Activated CD8-positive, alpha-beta memory T cell treated with anti-CD3 and anti-CD28 coated beads for 4 hours (primary cell): Measurements from ENCODE around the gene SLC39A1.
"Not testable (repeated sequence)": the region's sequence is repeated elsewhere in the genome, so short reads cannot be mapped to it uniquely, and the experiment has no call there.

ENCODE experiments used
- DNase-seq, 2 donors: peaks; one replicate each; pipeline ENCODE4 v3.0.0-alpha.2; 2020; ENCODE audit warnings: low read depth in 2 of 2

SLC39A1 gene

DNA sequence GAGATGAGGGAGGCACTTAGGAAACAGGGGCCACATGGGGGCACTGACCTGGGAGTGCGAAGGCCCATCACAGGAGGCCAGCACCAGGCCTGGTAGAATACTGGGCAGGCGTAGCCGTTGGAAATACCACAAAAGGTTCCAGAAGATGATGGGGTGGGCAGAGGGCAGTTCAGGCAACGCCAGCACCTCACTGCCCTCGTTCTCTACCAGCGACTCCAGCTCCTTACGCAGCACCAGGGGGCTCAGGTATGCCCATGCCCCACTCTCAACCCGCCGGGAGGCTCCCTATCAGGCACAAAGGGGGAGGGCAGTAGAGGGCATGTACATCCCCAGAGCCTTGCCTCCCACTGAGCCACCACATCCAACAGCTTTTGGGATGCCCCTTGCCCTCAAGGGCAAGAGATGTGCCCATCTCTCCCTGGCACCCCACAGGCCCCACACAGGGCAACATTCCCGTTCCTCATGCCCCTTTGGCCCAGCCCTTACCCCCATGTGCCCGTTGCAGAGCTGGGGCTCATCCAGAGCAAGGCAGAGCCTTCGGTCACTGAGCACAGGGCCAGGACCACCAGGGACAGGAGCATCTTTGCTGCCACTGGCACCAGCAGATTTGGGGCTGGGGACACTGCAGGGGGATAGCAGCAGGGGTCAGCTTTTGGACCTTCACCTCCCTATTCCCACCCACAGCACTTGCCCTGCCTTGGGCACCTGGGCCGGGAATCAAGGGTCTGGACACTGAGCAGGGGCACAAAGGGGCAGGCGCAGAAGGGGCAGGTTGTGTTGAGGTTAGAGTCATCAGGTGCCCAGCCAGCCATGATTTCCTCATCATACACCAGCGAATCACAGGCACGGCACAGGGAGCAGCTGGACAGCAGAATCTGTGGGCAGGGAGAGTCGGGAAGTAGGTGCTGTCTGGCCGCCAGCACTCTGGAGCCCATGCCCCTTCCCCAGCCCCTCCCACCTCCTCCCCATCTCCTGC, 30.9 kb downstream of the SLC39A1 start:
- no peak for DNase-seq

DNA sequence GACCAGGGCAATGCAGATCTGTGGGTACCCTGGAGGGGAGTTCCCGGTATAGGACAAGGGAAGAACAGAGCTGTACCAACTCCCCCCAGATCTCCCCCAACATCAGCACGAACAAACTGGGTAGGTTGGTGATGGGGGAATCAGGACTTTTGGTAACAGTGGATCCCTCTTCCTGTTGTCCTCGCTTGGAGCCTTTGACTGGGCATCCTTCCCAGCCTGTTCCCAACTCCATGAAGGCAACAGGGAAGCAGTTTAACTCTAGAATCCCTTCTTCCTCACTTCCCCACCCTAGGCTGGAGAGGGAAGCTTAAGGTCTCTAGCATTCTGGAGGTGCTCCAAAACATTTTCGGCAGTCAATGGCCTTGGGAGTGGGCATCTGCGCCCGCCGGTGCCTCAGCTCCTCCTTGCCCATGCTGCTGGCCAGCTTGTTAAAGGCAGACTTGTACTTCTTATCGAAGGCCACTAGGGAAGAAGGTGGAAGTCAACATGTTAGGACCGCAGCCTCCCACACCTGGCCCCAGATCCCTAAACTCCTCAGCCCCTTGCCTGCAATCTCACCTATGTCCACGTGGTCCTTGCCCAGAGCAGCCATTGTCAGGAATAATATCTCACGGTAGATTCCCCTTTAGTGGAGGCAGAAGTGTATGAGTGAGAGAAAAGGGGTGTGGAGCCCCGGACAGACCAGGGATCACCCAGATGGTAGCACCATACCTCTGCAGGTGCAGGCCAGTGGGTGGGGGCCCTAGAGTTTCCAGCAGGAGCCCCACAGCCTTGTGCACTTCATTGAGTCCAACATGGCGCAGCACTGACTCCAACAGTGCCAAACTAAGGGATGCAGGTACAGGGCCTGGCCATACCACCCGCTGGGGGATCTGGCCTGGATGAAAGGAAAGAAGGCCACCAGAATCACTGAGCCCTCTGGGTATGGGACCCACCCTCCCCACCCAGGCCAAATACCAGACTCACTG, 33.1 kb downstream of the SLC39A1 start:
- no peak for DNase-seq

DNA sequence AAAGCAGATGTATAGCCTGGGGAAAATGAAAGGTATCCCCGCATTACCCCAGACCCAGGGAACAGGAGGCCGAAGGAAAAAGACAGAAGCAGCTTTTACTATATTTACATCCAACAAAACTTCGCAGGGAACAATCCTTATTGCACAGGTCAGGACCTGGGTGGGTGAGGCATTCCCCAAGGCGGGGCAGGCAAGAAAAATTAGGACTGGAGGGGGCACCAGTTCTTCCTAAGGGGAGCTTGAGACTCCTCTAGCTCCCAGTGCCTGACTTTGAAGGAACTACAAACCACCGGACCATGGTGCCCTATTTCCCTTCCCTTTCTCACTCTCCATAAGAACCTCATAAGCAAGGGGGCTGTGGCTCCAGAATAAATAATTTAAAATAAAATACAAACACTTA, 33.9 kb downstream of the SLC39A1 start:
- no peak for DNase-seq

DNA sequence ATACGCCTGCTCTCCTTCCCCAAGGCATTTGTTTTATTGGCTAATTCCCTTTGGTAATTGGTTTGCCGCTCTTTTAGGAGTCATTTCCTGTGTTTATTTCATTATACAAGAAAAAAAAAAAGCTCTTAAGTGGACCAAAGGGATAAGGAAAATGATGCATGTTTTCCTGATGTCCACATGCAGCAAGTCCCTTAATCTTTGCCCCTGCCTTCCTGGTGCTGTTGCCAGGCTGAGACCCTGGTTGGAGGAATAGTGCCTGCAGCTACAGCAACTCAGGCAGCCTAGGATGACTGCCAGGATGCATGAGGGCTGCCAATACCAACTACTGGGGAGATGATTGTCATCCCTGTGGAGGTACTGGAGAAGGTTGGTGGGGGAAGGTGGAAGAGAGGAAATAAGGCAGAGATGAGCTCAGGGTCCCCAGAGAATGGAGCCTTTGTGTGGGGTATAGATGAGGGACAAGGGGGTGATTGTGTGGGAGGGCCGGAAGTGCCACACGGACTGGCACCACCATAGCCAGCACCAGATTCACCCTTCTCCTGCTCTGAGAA, 34.5 kb downstream of the SLC39A1 start:
- DNase-seq, result no peak

DNA sequence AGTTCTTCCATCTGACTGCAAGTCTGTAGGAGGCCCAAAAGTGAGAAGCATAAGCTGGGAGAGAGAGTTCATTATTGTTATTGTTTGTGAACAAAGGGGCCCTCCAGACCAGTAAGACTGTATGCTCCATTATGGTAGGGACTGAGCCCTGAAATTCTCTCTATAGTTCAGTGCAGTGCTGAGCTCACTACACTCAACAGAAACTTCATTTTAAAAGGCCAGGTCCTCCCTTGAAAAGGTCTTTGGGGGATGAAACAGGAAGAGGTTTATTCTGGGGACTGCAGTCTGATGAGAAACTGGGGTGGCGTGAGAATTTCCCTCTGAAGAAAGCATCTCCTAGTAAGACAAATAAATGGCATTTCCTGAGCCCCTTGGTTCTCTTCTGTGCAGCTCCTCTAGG, 35.1 kb downstream of the SLC39A1 start:
- DNase-seq, result no peak

DNA sequence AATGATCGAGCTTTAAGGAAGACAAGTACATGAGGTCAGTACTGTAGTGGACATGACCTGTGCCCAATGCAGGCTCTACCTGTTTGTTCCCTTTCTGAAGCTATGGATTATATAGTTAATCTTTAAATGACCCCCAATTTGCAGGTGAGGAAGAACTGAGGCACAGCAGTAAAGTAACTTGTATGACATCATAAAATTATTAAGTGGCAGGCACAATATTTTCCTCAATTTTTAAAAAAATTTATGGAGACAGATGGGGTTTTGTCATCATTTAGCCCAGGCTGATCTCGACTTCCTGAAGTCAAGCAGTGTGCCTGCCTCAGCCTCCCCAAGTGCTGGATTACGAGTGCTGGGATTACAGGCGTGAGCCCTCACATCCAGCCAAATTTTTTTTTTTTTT, 36.9 kb downstream of the SLC39A1 start:
- no peak for DNase-seq

DNA sequence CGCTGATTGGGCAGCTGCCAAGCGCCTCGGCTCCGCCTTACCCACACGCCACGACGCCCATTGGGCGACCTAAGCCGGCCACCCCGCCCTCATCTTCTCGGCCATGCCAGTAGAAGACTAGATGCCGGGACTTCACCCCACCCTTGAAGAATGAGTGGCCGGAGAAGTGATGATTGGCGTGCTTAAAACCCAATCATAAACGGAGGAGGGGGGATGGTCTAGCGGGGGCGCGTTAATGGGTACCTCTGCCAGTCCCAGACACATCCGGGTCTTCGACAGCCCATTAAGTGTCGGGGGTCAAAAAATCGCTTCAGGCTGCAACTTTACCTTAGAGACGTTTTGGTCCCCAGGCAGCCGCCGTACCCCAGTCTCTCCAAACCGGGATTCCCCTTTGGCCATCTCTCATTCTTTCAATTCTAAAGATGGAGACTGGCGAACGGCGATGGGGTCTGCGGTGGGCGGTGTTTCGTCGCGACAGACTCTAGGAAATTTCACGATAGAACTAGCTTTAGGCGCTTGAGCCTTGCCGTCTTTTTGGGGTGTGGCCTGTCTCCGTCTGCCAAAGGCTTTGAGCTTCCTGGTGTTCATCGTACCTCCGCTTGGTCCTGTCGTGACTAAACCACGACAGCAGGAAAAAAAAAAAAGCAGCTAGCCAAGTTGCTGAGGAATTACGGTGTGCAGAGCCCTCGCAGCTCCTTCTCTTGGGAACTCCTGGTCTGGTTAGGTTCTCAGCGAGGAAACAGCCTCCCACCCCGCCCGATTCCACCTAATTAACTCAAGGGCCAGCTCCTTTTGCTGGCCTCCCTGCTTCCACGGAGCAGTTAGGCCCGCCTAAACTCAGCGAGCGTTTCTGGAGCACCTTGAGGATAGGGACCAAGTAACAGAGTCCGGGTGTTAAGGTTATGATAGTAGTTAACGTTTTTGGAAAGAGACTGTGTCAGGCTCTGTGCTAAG, 40.1 kb downstream of the SLC39A1 start, which contains the start of gene GATAD2B:
Gene GATAD2B, minus strand, starts transcription at position 1 of the 954 bp plus-strand sequence. CDS start 94,625 bp downstream, outside the sequence.
- DNase-seq, result peak; percentile 98 to 99

DNA sequence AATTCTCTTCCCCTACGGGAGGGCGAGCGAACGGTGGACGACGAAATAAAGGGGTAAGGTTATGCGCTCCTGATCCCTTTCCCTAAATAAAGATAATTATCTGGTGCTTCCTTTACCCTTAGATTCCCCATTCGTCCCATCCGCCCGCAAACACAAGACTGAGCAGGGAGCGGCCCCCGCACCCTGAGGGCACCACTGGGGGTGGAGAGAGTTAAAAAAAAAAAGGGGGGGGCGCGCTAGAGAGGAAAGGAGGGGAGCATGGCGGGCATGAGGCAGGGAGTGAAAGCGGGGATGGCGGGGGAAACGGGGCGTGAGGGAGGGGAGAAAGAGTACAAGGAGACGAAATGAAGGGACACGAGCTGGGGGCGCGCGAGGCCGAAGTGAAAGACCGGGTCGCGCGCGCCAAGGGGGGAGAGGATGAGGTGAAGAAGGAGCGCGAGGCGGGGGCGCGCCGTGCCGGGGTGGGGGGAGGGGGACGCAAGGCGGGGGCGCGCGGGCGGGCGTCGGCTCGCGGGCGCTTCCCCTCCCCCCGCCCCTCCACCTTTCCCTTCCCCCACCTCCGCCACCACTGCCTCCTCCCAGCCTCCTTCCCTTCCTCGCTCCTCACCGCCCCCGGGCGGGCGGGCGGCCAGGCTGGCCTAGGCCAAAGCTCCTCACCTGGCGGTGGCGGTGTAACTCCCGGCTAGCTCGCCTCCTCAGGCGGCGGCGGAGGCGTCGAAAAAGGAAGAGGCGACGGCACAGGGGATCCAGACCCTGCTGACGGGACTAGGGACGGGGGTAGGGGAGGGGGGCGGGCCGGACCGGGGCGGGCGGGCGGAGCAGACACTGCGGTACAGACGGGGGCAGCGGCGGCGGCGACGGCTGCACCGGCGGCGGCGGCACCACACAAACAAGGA, 41.0 kb downstream of the SLC39A1 start:
- DNase-seq, result peak; percentile 15 to 44

DNA sequence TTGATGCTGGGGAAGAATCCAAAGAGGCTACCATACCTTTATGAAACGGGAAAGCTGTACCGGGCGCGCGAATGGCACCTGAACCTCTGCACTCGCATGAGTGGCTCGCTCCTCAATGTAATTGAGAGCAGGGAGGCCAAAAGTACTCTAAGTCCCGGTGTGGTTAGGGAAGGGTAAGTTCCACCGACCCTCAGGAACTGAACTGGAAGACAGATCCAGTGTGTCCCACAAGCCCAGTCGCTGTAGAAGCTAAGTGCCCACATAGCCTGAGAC, 41.6 kb downstream of the SLC39A1 start:
- DNase-seq, result no peak

DNA sequence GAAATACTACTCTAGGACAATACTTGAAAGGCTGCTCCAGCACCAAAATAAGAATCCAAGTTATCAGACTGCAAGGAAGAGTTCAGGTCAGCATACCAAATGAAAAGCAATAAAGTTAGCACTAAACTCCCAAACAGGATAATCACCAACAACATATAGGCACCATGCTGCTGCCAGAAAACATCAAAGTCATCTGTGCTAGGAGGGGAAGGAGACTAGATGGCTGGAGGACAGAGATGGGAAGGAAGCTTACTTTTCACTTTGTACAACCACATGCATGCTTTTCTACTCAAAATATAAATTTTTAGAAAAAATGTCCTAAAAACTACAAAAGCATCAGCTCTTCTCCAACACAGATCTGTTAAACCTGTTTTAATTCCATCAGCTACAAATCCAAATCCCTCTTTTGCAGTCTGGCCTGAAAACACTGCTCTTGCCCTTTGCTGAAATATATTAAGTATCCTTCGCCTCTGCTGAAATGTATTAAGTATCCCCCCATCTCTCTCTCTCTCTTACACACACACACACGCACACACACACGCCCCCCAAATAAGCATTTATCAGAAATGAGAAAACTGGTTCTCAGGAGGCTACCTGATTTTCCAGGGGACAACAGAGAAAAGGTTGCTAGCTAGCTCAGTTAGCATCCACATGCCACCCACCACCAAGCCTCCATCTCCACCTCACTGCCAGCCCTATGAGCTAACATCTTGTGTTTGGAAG, 42.1 kb downstream of the SLC39A1 start:
- no peak for DNase-seq

DNA sequence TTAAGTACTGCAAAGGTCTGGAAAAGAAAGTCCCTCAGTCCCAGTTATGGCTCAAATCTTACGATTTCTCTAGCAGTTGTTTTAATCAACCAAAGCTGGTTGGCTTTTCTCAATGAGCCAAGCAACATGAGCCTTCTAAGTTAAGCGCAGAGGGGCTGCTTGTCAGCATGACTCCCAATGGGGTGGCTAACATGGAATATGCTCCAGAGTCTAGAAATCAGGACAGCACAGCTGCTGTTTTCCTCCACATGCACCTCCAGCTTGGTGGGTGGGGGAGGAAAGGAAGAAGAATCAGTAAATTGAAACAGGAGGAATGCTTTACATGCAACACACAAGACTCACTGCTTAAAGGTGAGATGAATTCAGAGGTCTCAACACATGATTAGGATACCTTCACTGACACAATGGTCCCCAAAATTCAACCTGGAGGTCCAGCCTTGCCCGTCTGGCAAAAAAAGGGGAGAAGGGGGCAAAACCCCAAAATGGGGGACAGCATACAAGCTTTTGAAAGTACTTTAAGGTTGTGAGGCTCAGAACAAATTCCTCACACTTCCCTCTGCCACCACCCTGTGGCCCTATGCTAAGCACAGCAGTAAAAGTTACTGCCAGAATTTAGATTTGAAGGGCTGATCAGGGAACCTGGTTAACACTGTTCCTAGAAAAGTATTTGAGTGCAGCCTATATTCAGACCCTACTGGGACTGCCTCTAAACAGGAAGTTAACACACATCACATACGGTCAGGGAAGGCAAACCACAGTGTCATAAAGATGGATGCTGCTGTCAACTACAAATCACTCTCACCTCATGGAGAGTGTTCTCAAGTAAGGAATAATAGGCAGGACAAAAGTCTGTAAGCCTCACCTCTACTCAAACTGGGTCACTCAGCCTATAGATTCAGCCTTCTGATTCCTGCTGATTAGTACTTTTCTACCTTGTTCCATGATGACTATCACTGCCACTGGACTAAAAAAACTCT, 43.2 kb downstream of the SLC39A1 start:
- no peak for DNase-seq

DNA sequence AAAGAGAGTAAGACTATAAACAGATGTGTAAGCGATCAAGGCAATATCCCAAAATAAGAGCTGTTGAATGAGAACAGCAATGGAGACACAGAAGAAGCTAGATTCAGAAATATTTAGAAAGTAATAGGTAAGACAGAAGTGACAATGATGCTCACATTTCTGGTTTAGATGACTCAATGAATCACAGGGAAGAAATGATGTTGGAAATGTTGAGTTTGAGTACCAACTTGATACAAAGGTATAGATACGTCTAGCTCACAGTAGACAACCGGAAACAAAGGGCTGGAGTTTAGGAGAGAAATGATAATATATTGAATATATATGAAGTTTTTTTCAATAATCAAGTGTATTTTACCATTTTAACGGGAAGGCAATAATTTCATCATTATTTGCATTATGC, 47.0 kb downstream of the SLC39A1 start:
- no peak for DNase-seq

DNA sequence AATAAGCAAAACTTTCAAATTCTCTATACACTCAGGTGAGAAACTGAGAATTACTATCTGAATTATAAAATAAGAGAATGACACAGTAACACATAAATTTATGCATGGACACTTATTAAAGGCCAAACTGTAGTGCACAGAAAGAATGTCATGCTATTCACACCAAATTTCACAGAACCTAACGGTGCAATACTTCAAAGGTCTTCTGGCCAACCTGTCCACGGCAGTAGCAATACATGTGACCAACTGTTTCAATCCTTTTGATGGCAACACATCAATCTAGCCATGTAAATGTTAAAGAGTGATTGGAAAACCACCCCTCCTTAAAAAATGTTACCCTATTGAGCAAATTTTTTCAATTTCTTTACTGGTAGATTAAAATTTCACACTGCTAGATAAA, 51.0 kb downstream of the SLC39A1 start:
- no peak for DNase-seq

DNA sequence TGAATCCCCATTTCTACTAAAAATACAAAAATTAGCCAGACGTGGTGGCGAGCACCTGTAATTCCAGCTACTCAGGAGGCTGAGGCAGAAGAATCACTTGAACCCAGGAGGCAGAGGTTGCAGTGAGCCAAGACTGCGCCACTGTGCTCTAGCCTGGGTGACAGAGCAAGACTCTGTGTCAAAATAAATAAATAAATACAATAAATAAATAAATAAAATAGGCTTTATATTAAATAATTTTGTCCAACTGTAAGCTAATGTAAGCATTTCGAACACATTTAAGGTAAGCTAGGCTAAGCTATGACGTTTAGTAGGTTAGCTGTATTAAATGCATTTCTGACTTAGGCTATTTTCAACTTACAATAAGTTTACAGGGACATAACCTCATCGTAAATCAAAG, 52.8 kb downstream of the SLC39A1 start:
- DNase-seq, result not testable (repeated sequence)
